Hepatocyte (in vitro differentiated cells): ENCODE results near the gene VSIG8. TPM values are rescaled to one million over a fixed set of nuclear protein-coding genes. Genes with fewer than 3 reads are reported as not detected.

Experiments
- DNase-seq: peaks from one replicate; pipeline ENCODE4 v3.0.0-alpha.2; 2016; ENCODE audit warnings: low spot score
- H2AFZ ChIP-seq: fragments of 200-600 bp; sonication (generic); 2 replicates; pipeline ENCODE4 v1.6.0; 2016; ENCODE audit warnings: antibody characterized with exemption, mild to moderate bottlenecking
- H3K27ac ChIP-seq: fragments of 200-600 bp; sonication (generic); 2 replicates; pipeline ENCODE4 v1.5.1; 2016; ENCODE audit warnings: mild to moderate bottlenecking
- H3K27me3 ChIP-seq: fragments of 200-600 bp; sonication (generic); 2 replicates; pipeline ENCODE4 v1.6.1; 2016
- H3K36me3 ChIP-seq: fragments of 200-600 bp; sonication (generic); replicated peaks from 2 replicates; pipeline ENCODE4 v1.5.1; 2016; ENCODE audit warnings: low read depth; ENCODE audit not compliant: insufficient read depth
- H3K4me1 ChIP-seq: fragments of 200-600 bp; sonication (generic); 2 replicates; pipeline ENCODE4 v1.5.1; 2016; ENCODE audit warnings: mild to moderate bottlenecking, moderate library complexity; ENCODE audit not compliant: insufficient read depth
- H3K4me2 ChIP-seq: fragments of 200-600 bp; sonication (generic); 2 replicates; pipeline ENCODE4 v1.6.0; 2016
- H3K4me3 ChIP-seq: fragments of 200-600 bp; sonication (generic); 2 replicates; pipeline ENCODE4 v1.5.1; 2016; ENCODE audit warnings: mild to moderate bottlenecking
- H3K79me2 ChIP-seq: fragments of 200-600 bp; sonication (generic); 2 replicates; pipeline ENCODE4 v1.6.0; 2017; ENCODE audit warnings: mild to moderate bottlenecking
- H3K9me2 ChIP-seq: fragments of 200-600 bp; sonication (generic); replicated peaks from 2 replicates; pipeline ENCODE4 v1.6.0; 2017; ENCODE audit warnings: mild to moderate bottlenecking; ENCODE audit not compliant: insufficient read depth
- H3K9me3 ChIP-seq: fragments of 200-600 bp; sonication (generic); 2 replicates; pipeline ENCODE4 v1.5.1; 2016; ENCODE audit warnings: low read depth, mild to moderate bottlenecking
- H4K20me1 ChIP-seq: fragments of 200-600 bp; sonication (generic); 2 replicates; pipeline ENCODE4 v1.6.0; 2016; ENCODE audit warnings: mild to moderate bottlenecking; ENCODE audit not compliant: insufficient read depth, poor library complexity, severe bottlenecking
- EZH2 ChIP-seq: fragments of 200-600 bp; sonication (generic); IDR thresholded peaks from 2 replicates; pipeline ENCODE4 v1.6.1; 2016; ENCODE audit warnings: antibody characterized with exemption, mild to moderate bottlenecking, borderline replicate concordance
- EZH2phosphoT487 ChIP-seq: fragments of 200-600 bp; sonication (generic); IDR thresholded peaks from one replicate; pipeline ENCODE4 v1.6.1; 2018; ENCODE audit warnings: antibody characterized with exemption, mild to moderate bottlenecking, low read depth, moderate library complexity; ENCODE audit not compliant: unreplicated experiment, severe bottlenecking
- WGBS: methylation state at CpG from one replicate; pipeline ENCODE4 v1.1.6; 2016; ENCODE audit warnings: low lambda C conversion rate; ENCODE audit errors: missing lambda C conversion rate; 5-methylcytosine and 5-hydroxymethylcytosine counted together
- polyA plus RNA-seq: library from polyadenylated mRNA; unstranded; fragments of >200 nt; fragmentation: Nextera tagmentation; extraction: Ambion mirVana; gene quantifications from 2 replicates; pipeline ENCODE4 v1.2.1, GENCODE V29; 2016
- total RNA-seq: library from RNA; depleted of rRNA; stranded (reverse); fragments of >200 nt; gene quantifications from 2 replicates; pipeline ENCODE4 v1.2.3, GENCODE V29; 2014
- TF ChIP-seq, protein P1 (sequence below): fragments of 200-600 bp; sonication (generic); IDR thresholded peaks from 2 replicates; pipeline ENCODE4 v1.5.1; 2016; ENCODE audit warnings: antibody characterized with exemption, mild to moderate bottlenecking; ENCODE audit not compliant: poor library complexity

Gene VSIG8
- total and polyA plus RNA-seq, 2 experiments from 2014 or later, result 0.13 to 0.33 TPM

- H3K27me3 ChIP-seq, result no peaks in the 10 kb centered on the region
Measured at GRCh38 chr1:159873530-159874143, 11.2 kb upstream of the VSIG8 start.

DNA sequence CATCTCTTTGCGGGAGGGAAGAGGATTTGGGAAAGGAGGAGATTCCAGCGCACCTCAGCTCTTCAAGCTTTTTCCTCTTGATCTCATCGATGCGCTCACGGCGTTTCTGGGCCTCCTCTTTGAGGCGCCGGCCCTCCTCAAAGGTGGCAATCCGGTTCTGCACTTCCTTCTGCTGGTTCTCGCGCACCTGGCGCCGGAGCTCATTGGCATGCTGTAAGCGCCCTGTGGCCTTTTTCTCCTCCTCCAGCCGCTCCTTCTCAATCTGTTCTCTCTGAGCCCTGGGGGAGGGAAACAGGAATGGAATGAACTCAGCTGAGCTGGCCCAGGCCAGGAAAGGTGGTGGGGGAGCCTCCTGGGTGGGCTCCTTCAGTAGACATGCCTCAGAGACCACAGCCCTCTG lies 10.4 kb upstream of the VSIG8 start:
- no peak for TF ChIP-seq EZH2
- TF ChIP-seq EZH2phosphoT487, result no peak
- TF ChIP-seq, protein P1, sequence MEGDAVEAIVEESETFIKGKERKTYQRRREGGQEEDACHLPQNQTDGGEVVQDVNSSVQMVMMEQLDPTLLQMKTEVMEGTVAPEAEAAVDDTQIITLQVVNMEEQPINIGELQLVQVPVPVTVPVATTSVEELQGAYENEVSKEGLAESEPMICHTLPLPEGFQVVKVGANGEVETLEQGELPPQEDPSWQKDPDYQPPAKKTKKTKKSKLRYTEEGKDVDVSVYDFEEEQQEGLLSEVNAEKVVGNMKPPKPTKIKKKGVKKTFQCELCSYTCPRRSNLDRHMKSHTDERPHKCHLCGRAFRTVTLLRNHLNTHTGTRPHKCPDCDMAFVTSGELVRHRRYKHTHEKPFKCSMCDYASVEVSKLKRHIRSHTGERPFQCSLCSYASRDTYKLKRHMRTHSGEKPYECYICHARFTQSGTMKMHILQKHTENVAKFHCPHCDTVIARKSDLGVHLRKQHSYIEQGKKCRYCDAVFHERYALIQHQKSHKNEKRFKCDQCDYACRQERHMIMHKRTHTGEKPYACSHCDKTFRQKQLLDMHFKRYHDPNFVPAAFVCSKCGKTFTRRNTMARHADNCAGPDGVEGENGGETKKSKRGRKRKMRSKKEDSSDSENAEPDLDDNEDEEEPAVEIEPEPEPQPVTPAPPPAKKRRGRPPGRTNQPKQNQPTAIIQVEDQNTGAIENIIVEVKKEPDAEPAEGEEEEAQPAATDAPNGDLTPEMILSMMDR, result no peak
- Histone ChIP-seq H3K36me3 (no peaks in the 10 kb centered on the region), H3K4me2 (no peak overlapping the region), H3K27me3 (no peaks in the 10 kb centered on the region), H4K20me1 (no peaks in the 10 kb centered on the region), H3K4me3 (no peak overlapping the region), H3K9me3 (no peaks in the 10 kb centered on the region), H3K79me2 (no peaks in the 10 kb centered on the region), H3K9me2 (no peaks in the 10 kb centered on the region), H3K4me1 (peaks cover 2% of the 10 kb centered on the region), H3K27ac (no peak overlapping the region), H2AFZ (no peak overlapping the region)
- DNase-seq, result no peak
- WGBS, result 88% methylated on average over 15 of the region's 15 CpGs

More at GRCh38 chr1:159873530-159874143, 11.2 kb upstream of the VSIG8 start:
- Histone ChIP-seq H4K20me1 (no peaks in the 10 kb centered on the region), H3K9me2 (no peaks in the 10 kb centered on the region), H3K27ac (no peak overlapping the region), H2AFZ (no peak overlapping the region), H3K4me3 (no peak overlapping the region), H3K36me3 (no peaks in the 10 kb centered on the region), H3K79me2 (no peaks in the 10 kb centered on the region), H3K4me2 (no peak overlapping the region), H3K4me1 (no peaks in the 10 kb centered on the region), H3K9me3 (no peaks in the 10 kb centered on the region)
- 92% methylated on average over 4 of the region's 4 CpGs for WGBS
- DNase-seq, result no peak
- TF ChIP-seq EZH2 (no peak), EZH2phosphoT487 (no peak)
- TF ChIP-seq, protein P1, result no peak

GRCh38 chr1:159870704-159871103 lies 8.2 kb upstream of the VSIG8 start:
- H3K4me1 ChIP-seq, result peaks cover 9% of the 10 kb centered on the region
- H2AFZ ChIP-seq, result no peak overlapping the region
- no peak overlapping the region for H3K4me3 ChIP-seq
- H3K9me3 ChIP-seq, result no peaks in the 10 kb centered on the region
- no peaks in the 10 kb centered on the region for H3K36me3 ChIP-seq
- no peak overlapping the region for H3K27ac ChIP-seq
- DNase-seq, result no peak
- H3K4me2 ChIP-seq, result no peak overlapping the region
- WGBS, result 90% methylated on average over 5 of the region's 5 CpGs
- no peaks in the 10 kb centered on the region for H3K9me2 ChIP-seq
- no peaks in the 10 kb centered on the region for H4K20me1 ChIP-seq
- no peaks in the 10 kb centered on the region for H3K27me3 ChIP-seq
- H3K79me2 ChIP-seq, result no peaks in the 10 kb centered on the region
- TF ChIP-seq, protein P1, result no peak
- TF ChIP-seq EZH2phosphoT487, result no peak
- TF ChIP-seq EZH2, result no peak

GRCh38 chr1:159869607-159870006 lies 7.2 kb upstream of the VSIG8 start:
- TF ChIP-seq EZH2 (no peak), EZH2phosphoT487 (no peak)
- TF ChIP-seq, protein P1, result no peak
- 83% methylated on average over 1 of the region's 1 CpG for WGBS
- Histone ChIP-seq H3K79me2 (no peaks in the 10 kb centered on the region), H3K4me3 (no peak overlapping the region), H4K20me1 (no peaks in the 10 kb centered on the region), H3K27ac (no peak overlapping the region), H3K36me3 (no peaks in the 10 kb centered on the region), H3K4me2 (no peak overlapping the region), H3K4me1 (peaks cover 9% of the 10 kb centered on the region), H3K9me2 (no peaks in the 10 kb centered on the region), H3K9me3 (no peaks in the 10 kb centered on the region), H2AFZ (no peak overlapping the region), H3K27me3 (no peaks in the 10 kb centered on the region)
- no peak for DNase-seq
